Brain pericyte (primary cell): ENCODE results near the gene SIRT2.
A peak's percentile ranks its signal among the peaks of the same experiment; 100 is the strongest.
"Not testable (repeated sequence)": the region's sequence is repeated elsewhere in the genome, so short reads cannot be mapped to it uniquely, and the experiment has no call there.

Experiments used
- DNase-seq: peaks from one replicate; pipeline ENCODE4 v3.0.0-alpha.2; 2012; ENCODE audit warnings: low read depth, low spot score

SIRT2 gene

GRCh38 chr19:38899447-38900201 is at the start of gene SIRT2, which contains the start of gene NFKBIB:
Gene SIRT2 (minus strand): TSS chr19:38899618. CDS start chr19:38899521, 97 bp downstream.
Gene NFKBIB (plus strand): TSS chr19:38899969. CDS start chr19:38900033, 64 bp downstream.
- peak; percentile 98 for DNase-seq

DNA sequence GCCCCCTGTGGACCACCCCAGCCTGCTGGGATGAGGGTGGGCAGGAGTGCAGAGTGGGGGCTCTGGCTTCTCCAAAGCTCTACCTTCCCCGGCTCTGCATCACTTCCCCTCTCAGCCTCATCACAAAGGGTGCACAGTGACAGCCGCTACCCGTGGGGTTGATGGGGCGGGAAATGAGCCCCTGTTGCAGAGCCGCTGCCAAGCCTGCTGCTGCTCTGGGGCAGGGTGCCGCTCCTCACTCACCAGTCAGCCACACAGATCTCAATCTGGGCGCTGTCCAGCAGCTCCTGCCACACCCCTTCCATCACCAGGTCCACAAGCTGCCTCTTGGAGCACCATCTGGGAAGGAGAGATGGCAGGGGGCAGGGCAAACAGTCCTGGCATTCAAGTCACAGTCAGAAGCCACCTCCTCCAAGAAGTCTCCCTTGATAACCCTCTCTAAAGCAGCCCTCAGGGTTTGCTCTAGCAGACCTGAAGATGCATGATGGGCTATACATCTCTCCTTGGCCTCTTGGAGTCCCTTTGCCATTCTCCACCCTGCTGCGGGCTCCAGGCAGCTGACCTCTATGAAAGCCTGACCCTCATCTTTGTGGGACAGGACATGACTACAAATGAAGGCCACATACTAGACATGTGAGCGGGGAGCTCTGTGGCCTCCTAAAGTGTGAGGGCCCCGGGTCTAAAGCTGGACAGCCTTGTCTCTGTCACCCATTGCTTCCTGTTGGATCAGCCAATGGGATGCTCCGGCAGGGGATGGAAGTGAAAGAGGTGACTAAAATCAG is 47.0 kb upstream of the SIRT2 start:
- no peak for DNase-seq

- no peak for DNase-seq
These were observed 46.3 kb upstream of the SIRT2 start for GRCh38 chr19:38945562-38946228.

DNA sequence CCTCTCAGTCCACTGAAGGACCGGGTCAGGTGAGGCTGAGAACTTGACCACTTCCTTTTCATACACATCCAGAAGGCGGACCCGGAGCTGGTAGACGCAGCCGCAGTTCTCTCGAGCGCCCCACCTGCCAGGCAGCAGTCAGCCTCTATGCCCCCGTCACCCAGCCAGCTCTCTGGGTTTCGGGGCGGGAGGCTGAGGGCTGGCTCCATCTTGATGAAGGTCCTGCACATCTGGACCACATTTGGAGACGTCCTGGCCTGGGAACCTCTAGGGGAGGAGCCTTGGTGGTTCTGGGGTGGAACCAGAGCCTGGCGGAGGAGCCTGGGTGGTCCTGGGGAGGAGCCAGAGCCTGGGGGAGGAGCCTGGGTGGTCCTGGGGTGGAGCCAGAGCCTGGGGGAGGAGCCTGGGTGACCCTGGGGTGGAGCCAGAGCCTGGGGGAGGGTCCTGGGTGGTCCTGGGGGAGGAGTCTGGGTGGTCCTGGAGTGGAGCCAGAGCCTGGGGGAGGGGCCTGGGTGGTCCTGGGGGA is 45.6 kb upstream of the SIRT2 start:
- DNase-seq = no peak

- DNase-seq = no peak
These were observed 43.2 kb upstream of the SIRT2 start for GRCh38 chr19:38942471-38943181.

DNA sequence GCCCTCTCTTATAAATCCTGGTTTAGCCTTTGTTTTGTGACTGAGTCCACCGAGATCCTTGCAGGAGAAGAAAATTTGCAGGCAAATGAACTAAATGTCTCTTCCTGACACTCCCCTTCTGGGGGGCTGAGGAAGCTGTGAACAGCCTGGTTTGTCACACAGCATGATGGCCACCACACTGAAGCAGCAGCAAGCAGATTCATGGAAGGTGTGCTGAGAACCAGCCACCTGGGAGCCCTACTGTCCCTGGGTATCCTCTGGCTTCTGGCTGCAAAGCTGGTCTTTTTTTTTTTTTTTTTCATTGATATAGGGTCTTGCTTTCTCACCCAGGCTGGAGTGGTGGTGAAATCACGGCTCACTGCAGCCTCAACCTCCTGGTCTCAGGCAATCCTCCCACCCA is 42.6 kb upstream of the SIRT2 start:
- no peak for DNase-seq

- DNase-seq = not testable (repeated sequence)
These were observed 42.0 kb upstream of the SIRT2 start for GRCh38 chr19:38941466-38941865.

DNA sequence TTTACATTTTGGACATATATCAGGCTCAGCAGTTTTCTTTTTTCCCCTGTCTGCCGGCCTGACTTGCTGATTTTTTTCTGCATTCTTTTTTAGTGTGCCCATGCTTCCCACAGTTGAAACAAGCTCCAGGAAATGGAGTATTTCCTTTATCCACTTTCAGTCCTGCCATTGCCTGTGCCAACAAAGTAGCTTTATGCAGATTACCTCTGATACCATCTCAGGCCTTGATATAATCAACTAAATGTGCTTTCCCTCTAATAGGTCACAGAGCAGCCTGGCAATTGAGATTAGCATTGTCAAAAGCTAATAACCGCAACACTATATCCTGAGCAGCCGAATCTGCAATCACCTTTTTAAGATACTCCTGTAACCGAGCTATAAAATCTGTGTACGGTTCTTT is 40.5 kb upstream of the SIRT2 start:
- no peak for DNase-seq

GRCh38 chr19:38933544-38933943 is 34.1 kb upstream of the SIRT2 start:
- DNase-seq = no peak

DNA sequence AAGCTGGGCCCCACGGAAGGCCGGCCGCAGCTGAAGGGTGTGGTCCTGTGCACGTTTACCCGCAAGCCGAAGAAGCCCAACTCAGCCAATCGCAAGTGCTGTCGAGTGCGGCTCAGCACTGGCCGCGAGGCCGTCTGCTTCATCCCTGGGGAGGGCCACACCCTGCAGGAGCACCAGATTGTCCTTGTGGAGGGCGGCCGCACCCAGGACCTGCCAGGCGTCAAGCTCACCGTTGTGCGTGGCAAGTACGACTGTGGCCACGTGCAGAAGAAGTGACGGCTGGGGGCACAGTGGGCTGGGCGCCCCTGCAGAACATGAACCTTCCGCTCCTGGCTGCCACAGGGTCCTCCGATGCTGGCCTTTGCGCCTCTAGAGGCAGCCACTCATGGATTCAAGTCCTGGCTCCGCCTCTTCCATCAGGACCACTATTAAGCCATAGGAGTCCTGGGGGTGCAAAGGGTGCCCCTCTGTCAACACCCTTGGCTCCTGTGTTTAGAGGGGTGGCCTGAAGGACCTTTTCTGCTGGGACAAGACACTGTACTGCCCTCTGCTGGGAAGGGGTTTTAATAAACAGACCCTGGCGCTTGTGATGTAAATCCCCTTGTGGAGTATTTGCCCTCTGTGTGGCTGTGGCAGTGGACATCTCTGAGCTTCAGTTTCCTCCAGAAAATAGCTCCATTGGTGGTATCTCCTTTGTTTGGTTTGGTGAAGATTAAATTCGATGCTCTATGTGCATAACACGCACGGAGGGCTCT is 33.2 kb upstream of the SIRT2 start:
- no peak for DNase-seq

GRCh38 chr19:38931521-38931793 is 32.0 kb upstream of the SIRT2 start:
- DNase-seq = no peak

GRCh38 chr19:38930776-38931520 is 31.5 kb upstream of the SIRT2 start, which contains the start of gene MRPS12:
Gene MRPS12 (plus strand): TSS chr19:38930944. CDS start chr19:38931295, 351 bp downstream.
- peak; percentile 98 for DNase-seq

GRCh38 chr19:38929929-38930775 is 30.7 kb upstream of the SIRT2 start, which contains the start of gene SARS2:
Gene SARS2 (minus strand): TSS chr19:38930763. CDS start chr19:38930736, 27 bp downstream.
- DNase-seq = no peak

GRCh38 chr19:38928391-38929001 is 29.1 kb upstream of the SIRT2 start:
- DNase-seq = no peak

DNA sequence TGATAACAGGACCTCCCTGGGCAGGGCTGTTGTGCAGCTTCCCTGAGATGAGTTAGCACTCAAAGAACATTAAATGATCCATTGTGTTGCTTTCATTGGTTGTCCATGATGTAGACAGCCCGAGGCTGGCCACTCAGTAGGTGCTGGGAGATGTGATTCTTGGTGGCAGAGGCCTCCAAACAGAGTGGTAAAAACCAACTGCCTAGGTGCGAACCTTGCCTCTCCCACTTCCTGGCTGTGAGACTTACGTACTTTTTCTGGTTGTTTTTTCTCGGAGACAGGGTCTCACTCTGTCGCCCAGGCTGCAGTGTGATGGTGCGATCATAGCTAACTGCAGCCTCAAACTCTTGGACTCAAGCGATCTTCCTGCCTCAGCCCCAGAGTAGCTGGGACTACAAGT is 25.0 kb upstream of the SIRT2 start:
- no peak for DNase-seq

GRCh38 chr19:38922482-38922881 is 23.1 kb upstream of the SIRT2 start:
- DNase-seq = no peak

- no peak for DNase-seq
These were observed 22.2 kb upstream of the SIRT2 start for GRCh38 chr19:38921420-38922274.
